OCI-LY3 (cell line): Measurements from ENCODE around the gene RHBDL1.

ENCODE experiments used
- H2AFZ ChIP-seq: fragments of 200-600, 300-600 bp; shearing (Covaris generic); 2 replicates; pipeline ENCODE4 v1.6.0; 2014; ENCODE audit warnings: antibody characterized with exemption, low read depth, low read length
- H3K27ac ChIP-seq: fragments of 200-600, 300-600 bp; sonication (generic); 2 replicates; pipeline ENCODE4 v1.5.1; 2014; ENCODE audit warnings: mild to moderate bottlenecking, low read length, moderate library complexity, mixed read lengths
- H3K27me3 ChIP-seq: fragments of 200-600, 300-600 bp; sonication (generic); 2 replicates; pipeline ENCODE4 v1.6.1; 2014; ENCODE audit warnings: low read depth, low read length, mixed read lengths
- H3K36me3 ChIP-seq: fragments of 200-600, 300-600 bp; sonication (generic); replicated peaks from 2 replicates; pipeline ENCODE3; 2014; ENCODE audit warnings: low read depth, low read length, mixed read lengths
- H3K4me1 ChIP-seq: fragments of 300-600, 200-600 bp; sonication (generic); 2 replicates; pipeline ENCODE4 v1.6.1; 2014; ENCODE audit warnings: low read length, mixed read lengths
- H3K4me2 ChIP-seq: fragments of 200-600, 300-600 bp; sonication (generic); 2 replicates; pipeline ENCODE4 v1.6.1; 2014; ENCODE audit warnings: low read length, mixed read lengths
- H3K4me3 ChIP-seq: fragments of 300-600, 200-600 bp; sonication (generic); 2 replicates; pipeline ENCODE4 v1.5.1; 2014; ENCODE audit warnings: antibody characterized with exemption, mild to moderate bottlenecking, low read length, moderate library complexity
- H3K79me2 ChIP-seq: fragments of 300-600, 200-600 bp; shearing (Covaris generic); 2 replicates; pipeline ENCODE4 v1.6.1; 2014; ENCODE audit warnings: mild to moderate bottlenecking, low read length, mixed read lengths
- H3K9ac ChIP-seq: fragments of 300-600, 200-600 bp; shearing (Covaris generic); 2 replicates; pipeline ENCODE4 v1.6.0; 2014; ENCODE audit warnings: mild to moderate bottlenecking, low read length, moderate library complexity
- H3K9me3 ChIP-seq: fragments of 200-600, 300-600 bp; shearing (Covaris generic); 2 replicates; pipeline ENCODE4 v1.6.1; 2014; ENCODE audit warnings: low read length, mixed read lengths; ENCODE audit not compliant: insufficient read depth
- H4K20me1 ChIP-seq: fragments of 200-600, 300-600 bp; sonication (generic); 2 replicates; pipeline ENCODE4 v1.6.1; 2016; ENCODE audit warnings: low read length, mixed read lengths; ENCODE audit not compliant: insufficient read depth
- EZH2phosphoT487 ChIP-seq: fragments of 200-600 bp; shearing (Covaris generic); IDR thresholded peaks from 2 replicates; pipeline ENCODE4 v1.6.1; 2018; ENCODE audit warnings: antibody characterized with exemption, mixed run types, low read depth
- TF ChIP-seq, protein P1 (sequence below): fragments of 200-600, 300-600 bp; sonication (generic); IDR thresholded peaks from 2 replicates; pipeline ENCODE4 v1.5.1; 2014; ENCODE audit warnings: antibody characterized with exemption, low read length, low read depth

Gene RHBDL1

DNA sequence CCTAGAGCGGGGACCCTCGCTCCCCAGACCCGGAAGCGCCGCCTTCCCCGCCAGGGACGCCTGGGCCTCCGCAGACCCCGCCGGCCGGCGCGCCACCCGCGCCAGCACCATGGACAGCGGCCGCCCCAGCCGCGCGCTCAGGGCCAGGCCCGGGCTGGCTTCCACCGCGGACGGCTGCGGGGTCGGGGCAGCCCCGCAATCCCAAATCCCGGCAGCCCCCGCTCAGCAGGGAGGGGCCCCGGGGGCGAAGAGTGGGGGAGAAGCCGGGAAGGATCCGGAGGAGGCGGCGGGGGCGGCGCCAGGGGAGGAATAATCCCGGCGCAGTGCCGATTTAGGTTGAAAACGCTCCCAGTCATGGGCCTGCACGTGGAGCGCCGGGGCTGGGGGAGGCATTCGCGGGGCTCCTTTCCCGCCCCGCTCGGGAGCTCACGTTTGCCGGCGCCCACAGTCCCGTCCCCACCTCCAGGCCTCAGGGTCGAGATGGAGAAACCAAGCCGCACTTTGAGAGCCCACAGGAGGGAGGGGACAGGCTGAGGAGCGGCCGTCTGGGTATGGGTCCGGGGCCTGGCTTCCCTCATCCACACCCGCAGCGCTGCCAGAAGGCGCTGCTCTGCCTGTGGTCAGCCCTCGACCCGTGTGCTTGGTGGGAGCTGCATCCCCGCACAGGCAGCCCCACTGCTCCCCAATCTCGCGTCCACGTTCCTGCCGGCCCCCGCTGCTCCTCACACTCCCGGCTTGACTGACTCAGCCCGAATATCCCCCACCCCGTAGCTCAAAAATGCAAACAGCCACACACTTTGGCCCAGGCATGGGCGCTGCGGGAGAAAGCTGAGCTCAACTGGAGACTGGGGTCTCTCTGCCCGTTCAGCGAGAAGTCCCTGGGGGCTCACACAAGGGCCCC, 25.5 kb downstream of the RHBDL1 start:
- Histone ChIP-seq H3K27ac (no peak overlapping the region), H3K9ac (no peak overlapping the region), H3K79me2 (no peaks in the 10 kb centered on the region), H4K20me1 (no peaks in the 10 kb centered on the region), H3K9me3 (no peaks in the 10 kb centered on the region), H2AFZ (no peak overlapping the region), H3K4me1 (no peaks in the 10 kb centered on the region), H3K36me3 (no peaks in the 10 kb centered on the region), H3K4me3 (no peak overlapping the region), H3K4me2 (no peak overlapping the region), H3K27me3 (no peaks in the 10 kb centered on the region)
- no peak for TF ChIP-seq EZH2phosphoT487
- TF ChIP-seq, protein P1, sequence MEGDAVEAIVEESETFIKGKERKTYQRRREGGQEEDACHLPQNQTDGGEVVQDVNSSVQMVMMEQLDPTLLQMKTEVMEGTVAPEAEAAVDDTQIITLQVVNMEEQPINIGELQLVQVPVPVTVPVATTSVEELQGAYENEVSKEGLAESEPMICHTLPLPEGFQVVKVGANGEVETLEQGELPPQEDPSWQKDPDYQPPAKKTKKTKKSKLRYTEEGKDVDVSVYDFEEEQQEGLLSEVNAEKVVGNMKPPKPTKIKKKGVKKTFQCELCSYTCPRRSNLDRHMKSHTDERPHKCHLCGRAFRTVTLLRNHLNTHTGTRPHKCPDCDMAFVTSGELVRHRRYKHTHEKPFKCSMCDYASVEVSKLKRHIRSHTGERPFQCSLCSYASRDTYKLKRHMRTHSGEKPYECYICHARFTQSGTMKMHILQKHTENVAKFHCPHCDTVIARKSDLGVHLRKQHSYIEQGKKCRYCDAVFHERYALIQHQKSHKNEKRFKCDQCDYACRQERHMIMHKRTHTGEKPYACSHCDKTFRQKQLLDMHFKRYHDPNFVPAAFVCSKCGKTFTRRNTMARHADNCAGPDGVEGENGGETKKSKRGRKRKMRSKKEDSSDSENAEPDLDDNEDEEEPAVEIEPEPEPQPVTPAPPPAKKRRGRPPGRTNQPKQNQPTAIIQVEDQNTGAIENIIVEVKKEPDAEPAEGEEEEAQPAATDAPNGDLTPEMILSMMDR, result no peak

DNA sequence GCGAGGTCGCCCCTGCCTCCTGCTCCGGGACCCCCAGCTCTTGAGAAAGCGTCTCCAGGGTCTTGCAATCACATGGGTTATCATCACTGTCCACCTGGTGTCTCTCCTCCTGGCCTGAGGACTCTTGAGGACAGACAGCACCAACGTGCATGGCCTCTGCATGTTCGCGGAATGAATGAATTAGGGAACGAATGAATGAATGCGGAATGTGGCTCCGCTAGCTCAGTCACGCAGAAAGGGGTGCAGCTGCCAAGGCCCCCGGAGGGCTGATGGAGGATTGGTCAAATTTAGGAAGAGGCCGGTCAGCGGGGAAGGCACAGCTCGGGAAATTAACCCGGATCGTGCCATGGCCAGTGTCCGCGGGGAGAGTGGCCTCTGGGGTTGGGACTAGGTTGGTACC, 26.9 kb downstream of the RHBDL1 start:
- TF ChIP-seq, protein P1, result no peak
- no peak for TF ChIP-seq EZH2phosphoT487
- Histone ChIP-seq H3K79me2 (no peaks in the 10 kb centered on the region), H3K27ac (no peak overlapping the region), H3K36me3 (no peaks in the 10 kb centered on the region), H4K20me1 (no peaks in the 10 kb centered on the region), H3K9ac (no peak overlapping the region), H3K4me1 (no peaks in the 10 kb centered on the region), H2AFZ (no peak overlapping the region), H3K4me2 (no peak overlapping the region), H3K27me3 (no peaks in the 10 kb centered on the region), H3K4me3 (no peak overlapping the region), H3K9me3 (no peaks in the 10 kb centered on the region)

DNA sequence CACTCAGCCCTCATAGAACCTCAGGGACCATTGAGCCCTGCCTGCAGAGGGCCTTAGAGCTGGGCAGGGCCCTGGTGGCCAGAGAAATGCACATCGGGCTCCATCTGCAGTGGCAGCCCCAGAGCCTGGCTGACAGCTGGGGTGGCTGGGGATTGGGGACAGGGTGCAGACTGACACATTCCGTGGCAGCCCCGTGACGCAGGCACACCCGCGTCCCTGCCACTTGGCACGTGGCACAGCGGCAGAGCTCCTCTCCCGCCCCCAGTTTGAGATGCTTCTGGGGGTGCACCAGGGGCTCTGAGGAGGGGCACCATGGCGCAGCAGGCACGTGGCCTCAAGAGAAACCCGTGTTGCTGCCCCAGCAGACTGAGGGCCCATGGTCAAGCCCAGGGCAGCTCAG, 27.9 kb downstream of the RHBDL1 start:
- H2AFZ ChIP-seq, result no peak overlapping the region
- no peak overlapping the region for H3K4me2 ChIP-seq
- no peak for TF ChIP-seq EZH2phosphoT487
- TF ChIP-seq, protein P1, result no peak
- no peaks in the 10 kb centered on the region for H3K36me3 ChIP-seq
- no peaks in the 10 kb centered on the region for H3K79me2 ChIP-seq
- no peak overlapping the region for H3K27ac ChIP-seq
- H3K27me3 ChIP-seq, result no peaks in the 10 kb centered on the region
- no peak overlapping the region for H3K9ac ChIP-seq
- H3K4me1 ChIP-seq, result no peaks in the 10 kb centered on the region
- H3K9me3 ChIP-seq, result no peaks in the 10 kb centered on the region
- H4K20me1 ChIP-seq, result no peaks in the 10 kb centered on the region
- H3K4me3 ChIP-seq, result no peak overlapping the region

DNA sequence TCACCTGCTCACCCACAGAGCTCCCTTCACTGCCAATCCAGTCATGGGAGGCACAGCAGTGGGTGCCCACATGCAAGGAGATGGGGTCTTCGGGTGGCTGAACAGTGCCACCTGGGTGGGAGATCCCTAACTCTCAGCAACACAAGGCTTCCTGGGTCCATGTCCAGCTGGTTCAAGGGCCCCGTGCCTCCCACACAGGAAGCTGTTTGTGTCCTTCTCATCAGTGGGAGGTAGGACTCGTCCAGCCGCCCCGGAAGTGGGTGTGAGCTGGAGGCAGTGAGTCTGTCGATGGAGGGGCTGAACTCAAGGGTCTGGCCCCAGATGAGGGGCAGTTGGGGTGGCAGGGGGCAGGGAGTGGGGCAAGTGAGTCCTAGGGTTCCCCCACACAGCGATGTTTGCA, 28.6 kb downstream of the RHBDL1 start:
- Histone ChIP-seq H2AFZ (no peak overlapping the region), H3K36me3 (no peaks in the 10 kb centered on the region), H3K4me2 (no peak overlapping the region), H3K79me2 (no peaks in the 10 kb centered on the region), H4K20me1 (no peaks in the 10 kb centered on the region), H3K9ac (no peak overlapping the region), H3K27me3 (no peaks in the 10 kb centered on the region), H3K27ac (no peak overlapping the region), H3K9me3 (no peaks in the 10 kb centered on the region), H3K4me3 (no peak overlapping the region), H3K4me1 (no peaks in the 10 kb centered on the region)
- no peak for TF ChIP-seq EZH2phosphoT487
- TF ChIP-seq, protein P1, result no peak
